Hematopoietic multipotent progenitor cell treated with erythropoietin and hydrocortisone succinate and interleukin-3 and kit ligand, for 15 days (in vitro differentiated cells): ENCODE measurements around the gene NCAN.
"Not testable (repeated sequence)": the region's sequence is repeated elsewhere in the genome, so short reads cannot be mapped to it uniquely, and the experiment has no call there.

Experiments
- DNase-seq: peaks from one replicate; pipeline ENCODE4 v3.0.0-alpha.2; 2015; ENCODE audit warnings: low spot score

Gene NCAN

GRCh38 chr19:19224852-19225494, 13.2 kb downstream of the NCAN start:
- peak; percentile 74 for DNase-seq

- no peak for DNase-seq
Observed at GRCh38 chr19:19226204-19226603, 14.4 kb downstream of the NCAN start.

GRCh38 chr19:19226663-19227062, 14.9 kb downstream of the NCAN start:
- no peak for DNase-seq

GRCh38 chr19:19227217-19227616, 15.5 kb downstream of the NCAN start:
- DNase-seq, result no peak

- DNase-seq, result no peak
Observed at GRCh38 chr19:19229701-19230100, 17.9 kb downstream of the NCAN start.

- DNase-seq, result no peak
Observed at GRCh38 chr19:19230999-19231398, 19.2 kb downstream of the NCAN start.

- DNase-seq, result no peak
Observed at GRCh38 chr19:19232261-19232721, 20.5 kb downstream of the NCAN start.

- DNase-seq, result no peak
Observed at GRCh38 chr19:19234220-19234816, 22.6 kb downstream of the NCAN start.

- no peak for DNase-seq
Observed at GRCh38 chr19:19236173-19236572, 24.4 kb downstream of the NCAN start.

- no peak for DNase-seq
Observed at GRCh38 chr19:19238126-19238894, 26.6 kb downstream of the NCAN start.

- no peak for DNase-seq
Observed at GRCh38 chr19:19239675-19240074, 27.9 kb downstream of the NCAN start.

- DNase-seq, result no peak
Observed at GRCh38 chr19:19240476-19240875, 28.7 kb downstream of the NCAN start.

GRCh38 chr19:19250196-19250801, 38.5 kb downstream of the NCAN start:
- no peak for DNase-seq

- DNase-seq, result not testable (repeated sequence)
Observed at GRCh38 chr19:19253409-19253808, 41.7 kb downstream of the NCAN start.

GRCh38 chr19:19256072-19256969, 44.6 kb downstream of the NCAN start:
- DNase-seq, result no peak

- no peak for DNase-seq
Observed at GRCh38 chr19:19257137-19257536, 45.4 kb downstream of the NCAN start.

GRCh38 chr19:19257836-19258588, 46.3 kb downstream of the NCAN start:
- no peak for DNase-seq

- DNase-seq, result no peak
Observed at GRCh38 chr19:19258589-19259338, 47.0 kb downstream of the NCAN start.

GRCh38 chr19:19259741-19260140, 48.0 kb downstream of the NCAN start:
- DNase-seq, result no peak
